IMR-90 (cell line): ENCODE data around the gene ETFRF1. TPM values are rescaled to one million over a fixed set of nuclear protein-coding genes. Genes with fewer than 3 reads are reported as not detected.

Source experiments
- ATAC-seq: fragments of 200-7000 bp; cut with Tn5 transposase; 2 replicates; pipeline ENCODE4 v1.9.1; 2020; ENCODE audit warnings: low read depth, mild to moderate bottlenecking, moderate library complexity
- BruUV-seq: library from RNA; stranded (reverse); fragments of 400-500 nt; replicated peaks from 2 replicates; lab custom pipeline; 2021; lab: Mats Ljungman, UMichigan
- CTCF ChIA-PET: fragments of 300-600 bp; formaldehyde crosslinking; extraction: SDS; loops from one replicate; lab custom pipeline; 2021; ENCODE audit warnings: antibody characterized with exemption; lab: Yijun Ruan, JAX
- POLR2A ChIA-PET: fragments of 300-600 bp; sonication (Branson Sonifier 250); formaldehyde crosslinking; loops from one replicate; lab custom pipeline; 2022; ENCODE audit warnings: antibody characterized with exemption; ENCODE audit not compliant: unreplicated experiment; lab: Charles Lee
- DNase-seq: peaks from one replicate; pipeline ENCODE4 v3.0.0; 2013
- H2AFZ ChIP-seq: replicated peaks from 2 replicates; pipeline ENCODE3; 2013; ENCODE audit warnings: low read length, mild to moderate bottlenecking; ENCODE audit not compliant: poor library complexity
- H2AK5ac ChIP-seq: 2 replicates; pipeline ENCODE4 v1.6.1; 2013; ENCODE audit warnings: low read depth, low read length, inconsistent platforms
- H2AK9ac ChIP-seq: replicated peaks from 2 replicates; pipeline ENCODE3; 2013; ENCODE audit warnings: mild to moderate bottlenecking, low read depth, low read length, moderate library complexity; ENCODE audit not compliant: poor library complexity
- H2BK120ac ChIP-seq: 2 replicates; pipeline ENCODE4 v1.6.1; 2013; ENCODE audit warnings: low read depth, low read length, inconsistent platforms
- H2BK15ac ChIP-seq: 3 replicates; pipeline ENCODE4 v1.6.1; 2013; ENCODE audit warnings: low read depth, low read length, inconsistent platforms
- H2BK20ac ChIP-seq: 2 replicates; pipeline ENCODE4 v1.6.1; 2013; ENCODE audit warnings: low read depth, mild to moderate bottlenecking, inconsistent platforms, low read length, moderate library complexity
- H2BK5ac ChIP-seq: 2 replicates; pipeline ENCODE4 v1.6.1; 2013; ENCODE audit warnings: mild to moderate bottlenecking, low read depth, low read length, inconsistent platforms; ENCODE audit not compliant: poor library complexity, severe bottlenecking
- H3K14ac ChIP-seq: replicated peaks from 2 replicates; pipeline ENCODE4 v1.6.1; 2013; ENCODE audit warnings: low read depth, low read length, inconsistent platforms
- H3K18ac ChIP-seq: 2 replicates; pipeline ENCODE4 v1.6.1; 2013; ENCODE audit warnings: low read depth, low read length, control low read depth
- H3K23ac ChIP-seq: 2 replicates; pipeline ENCODE4 v1.6.1; 2013; ENCODE audit warnings: low read depth, low read length, inconsistent platforms
- H3K27ac ChIP-seq: 2 replicates; pipeline ENCODE4 v1.5.1; 2013; ENCODE audit warnings: mild to moderate bottlenecking, control low read depth, low read length; ENCODE audit not compliant: insufficient read depth
- H3K27me3 ChIP-seq: 2 replicates; pipeline ENCODE4 v1.6.1; 2013; ENCODE audit warnings: low read length; ENCODE audit not compliant: control insufficient read depth, insufficient read depth
- H3K36me3 ChIP-seq: 2 replicates; pipeline ENCODE4 v1.6.1; 2013; ENCODE audit warnings: low read length, mixed read lengths; ENCODE audit not compliant: control insufficient read depth, insufficient read depth
- H3K4ac ChIP-seq: 2 replicates; pipeline ENCODE4 v1.6.1; 2013; ENCODE audit warnings: low read depth, low read length, inconsistent platforms
- H3K4me1 ChIP-seq: 2 replicates; pipeline ENCODE4 v1.6.1; 2013; ENCODE audit warnings: low read length, mixed read lengths; ENCODE audit not compliant: control insufficient read depth, insufficient read depth
- H3K4me2 ChIP-seq: 2 replicates; pipeline ENCODE4 v1.6.1; 2013; ENCODE audit warnings: low read depth, mild to moderate bottlenecking, control low read depth, low read length, moderate library complexity
- H3K4me3 ChIP-seq: 2 replicates; pipeline ENCODE4 v1.5.1; 2013; ENCODE audit warnings: low read depth, mild to moderate bottlenecking, control low read depth, low read length, moderate library complexity; ENCODE audit not compliant: insufficient read depth
- H3K56ac ChIP-seq: 2 replicates; pipeline ENCODE4 v1.6.1; 2013; ENCODE audit warnings: low read length, inconsistent platforms; ENCODE audit not compliant: insufficient read depth; ENCODE audit errors: extremely low read depth
- H3K79me1 ChIP-seq, 2 experiments: 2 replicates each; pipeline ENCODE4 v1.6.1; 2013; ENCODE audit warnings: low read length in 2 of 2, inconsistent platforms in 1 of 2, low read depth in 1 of 2
- H3K9ac ChIP-seq: 2 replicates; pipeline ENCODE4 v1.6.1; 2013; ENCODE audit warnings: low read depth, low read length, control low read depth
- H3K9me1 ChIP-seq: 2 replicates; pipeline ENCODE4 v1.6.1; 2013; ENCODE audit warnings: low read length, inconsistent platforms; ENCODE audit not compliant: insufficient read depth
- H3K9me3 ChIP-seq: 2 replicates; pipeline ENCODE4 v1.6.1; 2013; ENCODE audit warnings: low read length; ENCODE audit not compliant: control insufficient read depth, insufficient read depth
- H4K20me1 ChIP-seq: 2 replicates; pipeline ENCODE4 v1.6.1; 2013; ENCODE audit warnings: low read length, inconsistent platforms; ENCODE audit not compliant: insufficient read depth
- H4K5ac ChIP-seq: 2 replicates; pipeline ENCODE4 v1.6.1; 2013; ENCODE audit warnings: mild to moderate bottlenecking, low read depth, low read length, control low read depth
- H4K8ac ChIP-seq, 2 experiments: 2 replicates each; pipeline ENCODE4 v1.6.1; 2013; ENCODE audit warnings: low read depth in 2 of 2, low read length in 2 of 2, control low read depth in 1 of 2, inconsistent platforms in 1 of 2
- H4K91ac ChIP-seq: 2 replicates; pipeline ENCODE4 v1.6.1; 2013; ENCODE audit warnings: low read depth, low read length, inconsistent platforms; ENCODE audit not compliant: insufficient read depth
- CEBPB ChIP-seq: IDR thresholded peaks from 2 replicates; pipeline ENCODE4 v1.6.1; 2012; ENCODE audit warnings: low read depth, low read length, improper control_type of control experiment
- MXI1 ChIP-seq: IDR thresholded peaks from 2 replicates; pipeline ENCODE4 v1.6.1; 2012; ENCODE audit warnings: low read depth, mild to moderate bottlenecking, low read length, moderate library complexity, borderline replicate concordance
- WGBS, 2 experiments: methylation state at CpG; one replicate each; pipeline versions ENCODE4 v1.1.5 to v1.1.7; 2013; ENCODE audit warnings: missing lambda C conversion rate in 2 of 2; ENCODE audit not compliant: insufficient read length in 1 of 2; ENCODE audit errors: extremely low coverage in 2 of 2; 5-methylcytosine and 5-hydroxymethylcytosine counted together
- dilution Hi-C: fragments of 300-500 bp; cut with HindIII; formaldehyde crosslinking; loops from one replicate; pipeline ENCODE4 v1.14.3; 2018; ENCODE audit warnings: low sequenced_read_pairs; ENCODE audit not compliant: unreplicated experiment
- in situ Hi-C: fragments of 300-500 bp; cut with MboI; formaldehyde crosslinking; loops from 3 replicates; pipeline ENCODE4 v1.14.3; 2019; ENCODE audit warnings: low sequenced_read_pairs, inconsistent platforms, mixed read lengths
- intact Hi-C: fragments of 100-400 bp; cut with micrococcal nuclease; formaldehyde crosslinking; loops from 2 replicates; pipeline ENCODE4 v1.10.0; 2022
- polyA plus RNA-seq, 3 experiments: library from polyadenylated mRNA; depleted of rRNA; stranded (reverse); fragments of >200 nt; gene quantifications; 2 replicates each; pipeline ENCODE4 v1.2.3, GENCODE V29; 2012; ENCODE audit warnings: low replicate concordance in 1 of 3
- total RNA-seq: library from RNA; depleted of rRNA; stranded (reverse); fragments of >200 nt; gene quantifications from 2 replicates; pipeline ENCODE4 v1.2.3, GENCODE V29; 2012

Gene ETFRF1
- total and polyA plus RNA-seq, 2 of the 4 experiments (the other 2 are of a cell fraction): 8.6 to 14.4 TPM

DNA sequence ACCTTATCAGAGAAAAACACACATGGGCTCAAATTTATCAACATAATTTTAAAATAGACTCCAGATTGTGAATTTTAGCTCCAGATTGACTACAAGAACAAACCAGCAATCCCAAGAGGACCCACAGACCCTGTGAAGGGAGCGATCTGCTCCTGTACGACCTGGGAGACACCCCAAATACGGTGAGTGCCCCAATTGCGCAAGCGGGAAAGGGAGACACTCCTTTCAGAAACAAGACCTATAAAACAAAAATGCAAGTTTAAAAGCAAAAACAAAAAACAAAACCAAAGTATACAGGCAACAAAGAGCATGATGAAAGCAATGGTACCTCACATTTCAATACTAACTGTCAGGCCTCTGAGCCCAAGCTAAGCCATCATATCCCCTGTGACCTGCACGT lies 32.2 kb upstream of the ETFRF1 start:
- Histone ChIP-seq H3K36me3 (no peaks in the 10 kb centered on the region), H3K79me1 (no peaks in the 10 kb centered on the region), H3K56ac (no peak overlapping the region), H4K5ac (no peak overlapping the region), H3K9me3 (no peaks in the 10 kb centered on the region), H3K18ac (no peak overlapping the region), H3K4me2 (no peak overlapping the region), H2AK5ac (no peak overlapping the region), H3K4ac (no peak overlapping the region), H3K4me3 (no peak overlapping the region), H2AK9ac (no peak overlapping the region), H2BK5ac (no peak overlapping the region), H2BK120ac (no peak overlapping the region), H3K9ac (no peak overlapping the region), H3K9me1 (no peaks in the 10 kb centered on the region), H2BK15ac (no peak overlapping the region), H3K27me3 (no peaks in the 10 kb centered on the region), H3K23ac (no peak overlapping the region), H3K27ac (no peak overlapping the region), H2AFZ (no peak overlapping the region), H3K14ac (no peak overlapping the region), H3K4me1 (no peaks in the 10 kb centered on the region), H4K91ac (no peak overlapping the region), H2BK20ac (no peak overlapping the region), H4K8ac (no peak overlapping the region), H4K20me1 (no peaks in the 10 kb centered on the region)
- CTCF ChIA-PET: no interaction called here
- no TSS peak for BruUV-seq
- no peak for TF ChIP-seq MXI1
- peak; percentile 52 for TF ChIP-seq CEBPB
- WGBS, 2 experiments: no CpG with 5 or more reads among the region's 6 CpGs
- dilution Hi-C loops (no loop called here), intact Hi-C loops (no loop called here), in situ Hi-C loops (no loop called here)
- POLR2A ChIA-PET: no interaction called here
- DNase-seq (no peak), ATAC-seq (no peak)
